ENCODE data around the gene LGALS1.

LGALS1 gene

DNA sequence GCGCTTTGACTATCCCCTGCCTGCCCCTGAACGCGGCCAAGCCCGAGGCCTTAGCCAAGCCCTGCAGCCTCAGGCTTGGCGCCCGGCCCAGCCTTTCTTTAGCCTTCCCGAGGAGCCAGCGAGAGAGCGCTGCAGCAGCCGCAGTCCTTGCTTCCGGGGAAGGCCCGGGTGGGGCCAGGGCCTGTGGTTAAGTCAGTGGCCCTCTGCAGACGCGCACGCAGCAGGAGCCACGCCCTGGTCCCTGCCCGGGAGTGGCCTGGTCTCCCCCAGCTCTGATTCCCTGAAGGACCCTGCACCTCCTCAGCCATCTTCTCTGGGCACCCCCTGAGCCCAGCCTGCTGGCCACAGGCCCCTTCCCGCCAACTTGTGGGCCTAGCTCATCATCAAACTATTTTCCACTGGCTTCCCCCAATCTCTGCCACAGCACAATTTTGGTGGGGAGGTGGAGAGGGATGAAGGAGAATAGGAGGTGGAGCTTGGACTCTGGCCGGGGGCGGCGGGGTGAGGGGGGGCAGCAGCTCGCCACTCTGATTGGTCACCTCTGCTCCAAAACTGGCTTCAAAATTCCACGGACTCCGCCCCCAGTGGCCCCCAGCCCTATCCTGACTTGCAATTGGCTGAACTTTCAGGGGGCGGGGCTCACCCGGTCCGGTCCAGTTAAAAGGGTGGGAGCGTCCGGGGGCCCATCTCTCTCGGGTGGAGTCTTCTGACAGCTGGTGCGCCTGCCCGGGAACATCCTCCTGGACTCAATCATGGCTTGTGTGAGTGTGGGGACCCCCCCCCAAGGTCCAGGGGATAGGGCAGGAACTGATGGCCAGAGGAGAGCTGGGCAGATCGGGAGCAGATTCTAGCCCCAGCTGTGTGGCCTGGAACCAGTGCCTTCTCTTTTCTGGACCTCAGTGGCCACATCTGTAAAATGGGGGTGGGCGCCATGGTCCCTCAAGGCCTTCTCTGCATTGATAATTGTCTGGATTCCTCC, at the start of gene LGALS1:
LGALS1 (plus strand) TSS at position 686 of the 979 bp plus-strand sequence; CDS start at position 753, 67 bp downstream.
- DNase-seq (ENCODE audit: low read depth), result peak; percentile 98

DNA sequence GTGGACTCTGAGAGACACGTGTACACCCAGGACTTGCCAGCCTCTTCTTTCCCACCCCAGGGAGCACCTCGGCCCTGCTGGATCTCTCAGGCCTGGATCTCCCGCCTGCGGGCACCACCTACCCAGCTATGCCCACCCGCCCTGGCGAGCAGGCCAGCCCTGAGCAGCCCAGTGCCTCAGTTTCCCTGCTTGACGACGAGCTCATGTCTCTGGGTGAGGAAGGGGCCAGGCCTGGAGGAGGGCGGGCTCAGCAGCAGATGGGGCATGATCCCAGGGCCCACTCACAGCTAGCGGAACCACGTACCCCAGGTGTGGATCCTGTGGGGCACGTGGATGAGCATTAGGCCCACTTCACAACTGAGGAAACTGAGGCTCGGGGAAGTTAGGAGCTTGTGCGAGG, 49.7 kb upstream of the LGALS1 start:
- DNase-seq (ENCODE audit: low read depth), result no peak

DNA sequence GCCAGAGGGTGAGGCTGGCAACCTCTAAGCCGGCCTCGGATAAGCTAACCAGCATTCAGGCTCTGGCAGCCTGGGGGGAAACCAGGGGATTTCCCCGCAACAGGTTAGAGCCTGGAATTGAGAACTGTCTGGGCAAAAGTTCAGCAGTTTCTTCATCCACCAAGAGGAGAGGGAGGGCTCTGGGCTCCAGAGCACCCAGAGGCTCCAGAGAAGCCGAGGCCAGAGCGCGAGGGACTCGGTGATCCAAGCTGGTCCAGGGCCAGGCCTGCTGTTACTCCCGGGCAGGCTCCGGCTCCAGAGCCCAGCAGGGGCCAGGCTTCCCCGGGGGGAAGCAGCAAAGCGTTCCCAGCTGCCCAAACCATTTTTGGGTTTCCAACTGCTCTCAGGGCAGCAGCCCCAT, 49.3 kb upstream of the LGALS1 start:
- DNase-seq (ENCODE audit: low read depth), result no peak

DNA sequence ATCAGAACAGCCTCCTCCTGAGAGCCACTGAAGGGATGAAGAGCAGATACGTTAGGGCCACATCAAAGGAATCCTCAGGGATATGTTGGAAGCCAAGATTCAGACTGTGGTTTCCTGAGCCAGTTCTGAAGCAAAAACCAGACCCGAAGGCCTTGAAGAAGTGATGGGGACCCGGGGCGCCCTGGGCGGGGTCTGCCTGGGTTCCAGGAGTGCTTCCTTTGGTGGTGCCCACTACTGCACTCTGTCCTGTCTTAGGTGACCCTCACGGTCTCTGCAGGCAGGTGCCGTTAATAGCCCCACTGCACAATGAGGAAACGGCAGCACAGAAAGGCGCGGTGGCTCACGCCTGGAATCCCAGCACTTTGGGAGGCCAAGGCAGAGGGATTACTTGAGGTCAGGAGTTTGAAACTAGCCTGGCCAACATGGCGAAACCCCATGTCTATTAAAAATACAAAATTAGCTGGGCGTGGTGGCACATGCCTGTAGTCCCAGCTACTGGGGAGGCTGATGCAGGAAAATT, 48.8 kb upstream of the LGALS1 start:
- DNase-seq (ENCODE audit: low read depth), result no peak

DNA sequence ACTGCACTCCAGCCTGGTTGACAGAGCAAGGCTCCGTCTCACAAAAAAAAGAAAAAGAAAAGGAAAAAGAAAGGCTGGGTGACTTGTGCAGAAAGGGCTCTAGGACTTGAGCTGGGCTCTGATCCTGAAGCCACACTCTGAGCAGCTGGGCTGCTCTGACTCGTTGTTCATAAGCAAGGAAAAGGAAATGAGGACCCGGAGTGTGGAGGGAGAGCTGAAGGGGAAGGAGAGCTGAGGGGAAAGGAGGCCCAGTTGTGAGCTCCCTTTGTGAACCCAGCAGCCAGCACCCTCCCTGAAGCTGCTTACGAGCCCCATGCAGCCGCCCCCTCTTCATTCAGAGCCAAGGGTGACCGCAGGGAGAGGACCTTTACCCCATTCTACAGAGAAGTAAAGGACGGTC, 48.3 kb upstream of the LGALS1 start:
- DNase-seq (ENCODE audit: low read depth), result no peak

DNA sequence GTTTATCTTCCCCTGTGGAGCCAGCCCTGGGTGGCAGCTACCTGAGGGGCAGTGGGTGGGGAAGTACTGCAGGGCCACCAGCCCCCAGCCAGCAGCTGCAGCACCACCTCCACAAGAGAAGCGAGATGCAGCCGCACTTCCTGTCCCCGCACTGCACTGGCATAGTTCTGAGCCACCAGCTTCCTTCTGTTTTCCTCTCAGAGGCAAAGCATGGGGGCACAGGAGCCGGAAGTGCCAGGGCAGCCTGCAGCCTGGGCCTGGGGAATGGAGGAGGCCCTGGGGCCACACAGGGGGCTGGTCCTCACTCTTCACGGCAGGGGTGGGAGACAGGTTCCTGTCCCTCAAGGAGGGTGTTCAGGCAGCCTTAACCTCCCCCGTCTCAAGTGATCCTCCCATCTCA, 47.9 kb upstream of the LGALS1 start:
- DNase-seq (ENCODE audit: low read depth), result no peak

DNA sequence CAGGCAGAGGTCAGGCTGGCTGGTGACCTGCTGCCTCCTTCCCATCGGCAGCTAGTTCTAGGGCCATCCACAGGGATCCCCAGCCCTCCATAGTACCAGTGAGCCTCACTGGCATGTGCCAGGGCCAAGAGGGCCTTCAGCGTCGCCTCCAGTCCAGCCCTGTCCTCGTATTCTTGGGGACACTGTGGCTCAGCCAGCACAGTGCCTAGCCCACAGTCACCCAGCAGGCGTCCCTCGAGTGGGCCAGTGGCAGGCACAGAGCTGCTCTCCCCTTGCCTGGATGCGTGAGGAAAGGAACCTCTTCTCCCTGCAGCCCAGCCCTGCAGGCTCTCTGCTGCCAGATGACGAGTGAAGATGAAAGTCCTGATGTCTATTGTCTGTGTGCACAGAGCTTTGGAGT, 46.6 kb upstream of the LGALS1 start:
- no peak for DNase-seq (ENCODE audit: low read depth)

DNA sequence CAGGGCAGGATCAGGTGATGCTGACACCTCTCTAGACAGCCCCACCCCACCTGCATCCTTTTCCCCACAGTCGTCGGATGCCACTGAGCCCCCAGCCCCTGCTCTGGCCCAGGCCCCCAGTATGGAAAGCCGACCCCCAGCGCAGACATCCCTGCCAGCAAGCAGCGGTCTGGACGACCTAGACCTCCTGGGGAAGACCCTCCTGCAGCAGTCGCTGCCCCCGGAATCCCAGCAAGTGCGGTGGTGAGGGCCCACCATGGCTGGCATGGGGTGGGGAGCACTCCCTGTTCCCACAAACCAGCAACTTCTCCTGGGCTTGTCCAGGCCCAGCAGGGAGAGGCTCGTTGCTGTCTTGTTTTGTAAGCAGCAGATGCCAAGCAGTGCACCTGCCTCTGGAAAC, 45.5 kb upstream of the LGALS1 start:
- DNase-seq (ENCODE audit: low read depth), result no peak

DNA sequence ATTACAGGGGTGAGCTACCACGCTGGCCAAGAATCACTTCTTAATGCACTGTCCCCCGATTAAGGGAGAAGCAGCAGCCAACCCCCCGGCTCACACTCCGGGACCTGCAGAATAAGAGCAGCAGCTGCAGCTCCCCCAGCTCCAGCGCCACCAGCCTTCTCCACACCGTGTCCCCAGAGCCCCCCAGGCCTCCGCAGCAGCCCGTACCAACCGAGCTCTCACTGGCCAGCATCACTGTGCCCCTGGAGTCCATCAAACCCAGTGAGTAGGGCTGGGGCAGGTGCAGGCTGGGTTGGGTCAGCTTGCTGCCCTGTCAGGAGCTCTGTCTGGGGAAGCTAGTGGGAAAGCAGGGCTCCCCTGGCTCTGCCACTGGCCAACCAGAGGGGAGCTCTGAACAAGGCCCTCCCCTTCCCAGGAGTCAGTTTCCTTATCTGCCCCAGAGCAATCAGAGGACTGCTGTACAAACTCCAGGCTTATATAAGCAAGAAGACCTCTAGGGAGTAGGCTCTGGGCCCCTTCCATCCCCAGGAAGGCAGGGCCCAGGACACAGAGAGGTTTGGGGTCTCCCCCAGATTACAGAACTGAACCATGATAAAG, 44.5 kb upstream of the LGALS1 start:
- DNase-seq (ENCODE audit: low read depth), result no peak

DNA sequence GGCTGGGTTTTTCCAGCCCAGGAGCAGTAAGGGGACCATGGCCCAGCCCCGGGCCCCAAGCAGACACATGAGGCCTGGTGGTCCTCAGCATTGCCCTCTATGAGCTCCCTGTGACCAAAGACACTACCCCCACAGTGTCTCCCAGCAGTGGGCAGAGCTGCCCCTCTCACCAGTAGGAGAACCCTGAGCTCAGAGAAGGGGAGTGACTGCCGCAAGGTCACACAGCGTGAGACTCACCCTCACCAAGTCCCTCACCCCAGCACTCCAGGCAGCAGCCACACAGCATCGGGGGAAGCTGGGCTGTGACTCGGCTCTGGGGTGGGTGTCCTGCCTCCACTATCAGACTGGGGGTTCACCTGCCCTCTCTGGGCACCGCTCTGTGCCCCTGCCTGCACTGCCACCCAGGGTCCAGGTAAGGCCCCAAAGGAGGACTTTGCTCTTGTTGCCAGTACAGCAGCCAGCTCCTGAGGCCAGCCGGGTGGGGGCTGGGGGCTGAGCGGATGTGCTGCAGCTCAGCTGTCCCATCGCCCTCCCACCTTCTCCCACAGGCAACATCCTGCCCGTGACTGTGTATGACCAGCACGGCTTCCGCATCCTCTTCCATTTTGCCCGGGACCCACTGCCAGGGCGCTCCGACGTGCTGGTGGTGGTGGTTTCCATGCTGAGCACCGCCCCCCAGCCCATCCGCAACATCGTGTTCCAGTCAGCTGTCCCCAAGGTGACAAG, 43.8 kb upstream of the LGALS1 start:
- no peak for DNase-seq (ENCODE audit: low read depth)

DNA sequence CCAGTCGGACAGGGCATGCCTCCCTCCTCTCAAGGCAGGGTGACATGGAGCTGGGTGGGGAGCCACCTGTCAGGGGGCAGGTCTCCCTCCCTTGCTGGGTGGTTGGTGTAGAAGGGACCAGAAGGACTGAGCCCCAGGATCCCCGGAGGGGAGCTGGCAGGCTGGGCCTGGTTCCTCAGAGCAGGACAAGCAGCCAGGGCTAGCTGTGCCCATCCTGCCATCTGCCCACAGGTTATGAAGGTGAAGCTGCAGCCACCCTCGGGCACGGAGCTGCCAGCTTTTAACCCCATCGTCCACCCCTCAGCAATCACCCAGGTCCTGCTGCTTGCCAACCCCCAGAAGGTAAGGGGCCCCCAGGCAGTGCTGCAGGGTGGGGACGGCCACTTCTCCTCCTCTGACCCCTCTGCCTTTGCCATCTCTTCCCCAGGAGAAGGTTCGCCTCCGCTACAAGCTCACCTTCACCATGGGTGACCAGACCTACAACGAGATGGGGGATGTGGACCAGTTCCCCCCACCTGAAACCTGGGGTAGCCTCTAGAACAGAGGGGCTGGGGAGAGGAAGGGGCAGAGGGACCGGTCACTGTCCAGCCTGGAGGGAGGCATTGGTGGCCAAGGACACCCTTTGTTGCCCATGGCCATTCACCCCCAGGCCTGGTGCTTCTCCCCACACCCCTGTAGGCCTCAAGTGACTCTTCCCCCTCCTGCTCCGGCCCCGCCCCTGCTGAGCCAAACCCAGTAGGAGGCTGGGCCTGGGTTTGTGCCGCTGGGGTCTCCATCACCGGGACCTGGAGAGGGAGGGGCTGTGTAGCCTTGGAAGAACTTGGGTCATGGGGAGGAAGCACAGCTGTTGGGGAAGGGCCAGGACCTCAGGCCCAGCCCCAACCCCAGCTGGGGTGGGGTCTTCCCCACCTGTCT, 43.0 kb upstream of the LGALS1 start:
- DNase-seq (ENCODE audit: low read depth), result no peak

DNA sequence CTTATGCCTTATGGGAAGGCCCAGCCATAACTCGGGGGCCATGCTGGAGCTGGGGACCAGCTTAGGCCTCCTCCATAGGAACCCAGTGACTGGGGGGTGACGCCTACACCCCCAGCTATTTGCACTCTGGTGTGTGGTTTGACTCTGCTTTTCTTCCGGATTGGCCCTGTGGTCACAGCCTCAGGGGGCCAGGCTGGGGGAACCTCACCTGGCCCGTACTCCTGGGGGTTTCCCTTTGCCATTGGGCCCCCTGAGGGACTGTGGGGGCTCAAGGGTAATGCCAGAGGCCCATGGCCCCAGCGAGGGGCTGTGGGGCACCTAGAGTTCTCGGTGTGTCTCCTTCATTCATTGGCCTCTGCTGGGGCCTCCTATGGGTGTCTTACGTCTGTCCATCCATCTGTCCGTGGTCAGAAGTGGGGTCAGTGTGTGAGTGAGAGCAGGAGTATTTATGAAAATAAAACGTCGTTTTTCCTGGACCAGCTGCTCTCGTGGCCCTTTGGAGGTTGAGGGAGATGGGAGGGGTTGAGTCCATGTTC, 42.3 kb upstream of the LGALS1 start:
- no peak for DNase-seq (ENCODE audit: low read depth)

DNA sequence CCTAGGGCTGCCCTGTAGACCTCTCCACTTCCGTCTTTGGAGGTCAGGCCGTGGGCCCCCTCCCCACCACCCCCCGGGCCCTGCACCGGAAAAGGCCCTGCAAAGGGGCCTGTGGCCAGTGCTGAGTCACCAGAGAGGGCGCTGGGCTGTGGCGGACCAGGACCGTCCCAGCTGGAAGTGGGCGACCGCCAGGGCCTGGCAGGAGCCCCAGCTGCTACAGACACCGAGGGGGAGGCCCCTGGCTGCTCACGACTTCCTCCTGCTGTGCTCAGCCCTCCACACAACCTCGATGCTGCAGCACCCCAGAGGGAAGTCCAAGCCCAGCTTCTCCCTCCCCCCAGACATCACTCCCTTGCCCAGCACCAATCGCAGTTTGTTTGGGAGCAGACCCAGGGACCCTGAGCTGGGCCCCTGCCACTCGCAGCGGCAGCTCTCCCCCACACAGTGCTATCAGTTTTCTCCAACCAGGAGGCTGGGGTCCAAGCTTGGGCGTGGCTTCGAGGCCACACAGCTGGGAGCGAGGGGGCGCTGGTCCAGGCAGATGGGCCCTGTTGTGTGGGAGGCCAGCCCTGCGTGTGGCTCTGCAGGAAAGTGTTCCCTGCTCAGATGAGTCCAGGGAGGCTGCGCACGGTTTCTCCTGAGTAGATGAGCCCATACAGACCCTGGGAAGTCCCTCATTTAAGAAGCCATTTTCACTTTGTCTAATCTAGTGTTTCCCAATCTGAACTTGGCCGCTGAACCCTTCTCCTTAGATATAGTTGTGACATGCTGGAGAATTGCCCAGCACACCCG, 41.6 kb upstream of the LGALS1 start:
- peak; percentile 77 for DNase-seq (ENCODE audit: low read depth)

DNA sequence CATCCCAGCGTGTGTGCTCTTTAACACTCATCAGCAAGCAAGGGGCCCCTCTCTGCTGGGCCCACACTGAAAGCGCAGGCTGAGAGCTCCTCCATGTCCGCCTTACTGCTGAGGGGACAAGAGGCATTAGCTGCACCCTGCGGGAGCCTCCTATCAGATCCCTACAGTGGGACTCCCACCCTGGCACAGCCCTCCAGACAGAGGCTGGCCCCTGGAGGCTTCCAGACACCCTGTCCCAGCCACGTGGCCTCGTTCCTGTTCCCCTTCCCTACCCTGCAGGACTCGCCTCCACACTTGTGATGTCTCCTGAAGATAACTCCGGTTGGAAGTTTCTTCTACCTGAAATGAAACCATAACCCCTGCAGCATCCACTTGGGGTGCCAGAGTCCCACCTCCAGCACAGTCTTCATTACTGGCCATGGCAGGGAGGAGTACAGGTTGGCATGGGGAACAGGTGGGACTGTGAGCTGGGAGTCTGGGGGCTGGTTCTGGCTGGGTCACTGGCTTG, 41.0 kb upstream of the LGALS1 start:
- DNase-seq (ENCODE audit: low read depth), result peak; percentile 39

DNA sequence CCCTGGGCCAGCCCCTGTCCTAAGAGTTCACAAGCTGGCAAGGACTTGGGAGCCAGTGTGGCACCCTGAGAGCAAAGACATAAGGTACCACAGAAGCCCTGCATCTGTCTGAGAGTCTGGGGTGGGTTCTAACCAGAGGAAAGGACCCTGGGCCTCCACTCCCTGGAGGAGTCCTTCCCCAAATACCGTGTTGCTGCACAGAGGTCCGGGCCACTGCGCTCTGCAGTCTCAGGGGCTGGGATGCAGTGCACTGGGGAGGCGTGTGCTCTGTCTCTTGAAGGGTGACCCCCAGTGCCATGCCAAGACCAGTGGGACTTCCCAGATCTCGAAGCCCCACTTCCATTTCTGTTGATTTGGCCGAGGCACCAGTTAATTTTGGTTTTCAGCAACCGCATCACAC, 40.3 kb upstream of the LGALS1 start:
- no peak for DNase-seq (ENCODE audit: low read depth)

DNA sequence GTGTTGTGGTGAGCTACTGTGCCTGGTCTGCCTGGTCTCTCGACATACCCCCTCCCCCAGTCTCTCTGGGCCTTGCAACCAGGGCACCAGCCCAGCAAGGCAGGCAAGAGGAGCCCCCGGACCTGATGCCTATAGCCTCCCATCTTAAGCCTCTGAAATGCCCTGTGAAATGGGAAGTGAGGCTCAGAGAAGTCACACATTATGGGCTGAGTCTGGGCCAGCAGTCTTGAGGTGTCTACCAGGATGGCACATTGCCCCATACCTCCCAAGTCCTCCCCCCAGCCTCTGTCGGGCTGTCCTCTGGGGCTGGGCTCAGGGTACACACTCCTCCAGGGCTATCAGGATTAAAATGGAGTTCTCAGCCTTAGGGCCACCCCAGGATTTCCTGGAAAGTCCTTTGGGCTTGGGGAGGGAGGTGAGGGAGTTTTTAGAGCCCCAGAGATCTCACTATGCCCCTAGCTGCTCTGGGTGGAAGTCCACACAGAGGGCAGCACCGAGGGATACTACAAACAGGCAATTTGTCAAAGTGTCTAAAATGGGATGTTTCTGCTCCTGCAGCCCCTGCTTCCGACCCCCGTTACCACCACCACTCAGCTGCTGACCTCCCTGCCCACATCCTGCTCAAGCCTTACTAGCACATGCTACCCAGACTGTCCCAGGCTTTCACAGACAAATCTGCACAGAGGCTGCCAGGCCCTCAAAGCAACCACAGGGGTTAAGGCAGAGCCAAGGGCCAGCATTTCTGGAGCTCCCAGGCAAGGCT, 39.1 kb upstream of the LGALS1 start:
- peak; percentile 43 for DNase-seq (ENCODE audit: low read depth)

DNA sequence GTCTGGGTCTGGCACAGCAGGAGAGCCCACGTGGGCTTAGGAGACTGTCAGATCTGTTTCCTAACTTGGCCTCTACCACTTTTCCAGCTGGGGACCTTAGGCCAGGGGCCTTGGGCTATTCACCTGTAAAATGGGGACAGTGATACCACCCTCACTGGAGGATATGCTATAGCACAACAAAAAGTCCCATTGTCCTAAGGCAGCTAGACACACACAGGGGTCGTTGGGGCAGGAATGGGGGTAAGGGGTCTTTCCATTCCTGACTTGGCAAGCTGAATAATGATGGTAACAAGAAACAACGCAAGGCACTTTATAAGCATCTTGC, 38.5 kb upstream of the LGALS1 start:
- no peak for DNase-seq (ENCODE audit: low read depth)

DNA sequence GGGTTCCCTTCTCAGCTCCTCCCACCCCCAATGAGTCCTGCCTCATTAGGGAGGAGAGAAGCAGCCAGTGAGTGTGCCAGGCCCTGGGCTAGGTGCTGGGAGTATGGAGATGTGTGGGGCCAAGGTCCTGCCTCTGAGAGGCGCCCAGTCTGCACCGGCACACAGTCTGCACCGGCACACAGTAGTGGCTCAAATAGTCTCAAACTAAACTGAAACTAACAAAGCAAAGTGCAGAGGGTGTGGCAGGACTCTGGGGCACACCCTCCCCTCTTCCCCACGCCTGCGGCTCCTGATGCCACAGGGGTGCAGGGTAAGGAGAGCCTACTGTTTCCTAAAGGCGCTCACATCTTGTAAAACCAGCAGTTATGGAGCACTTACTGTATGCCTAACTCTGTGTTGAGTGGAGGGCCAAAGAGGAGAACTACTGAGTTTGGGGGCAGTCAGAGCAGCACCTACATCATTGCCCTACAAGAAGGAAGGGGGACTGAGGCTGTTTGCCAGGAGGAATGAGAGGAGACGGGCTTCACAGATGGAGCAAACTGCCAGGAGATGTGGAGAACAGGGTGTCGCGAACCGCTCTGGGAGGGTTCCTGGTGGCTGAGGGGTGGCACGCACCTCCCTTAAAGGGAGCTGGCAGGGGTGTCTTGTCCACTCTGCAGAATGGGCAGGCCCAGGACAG, 36.9 kb upstream of the LGALS1 start:
- DNase-seq (ENCODE audit: low read depth), result no peak
